Keratinocyte (primary cell): Measurements from ENCODE around the gene APOBEC3F. TPM values are rescaled to one million over a fixed set of nuclear protein-coding genes. Genes with fewer than 3 reads are reported as not detected.
A peak's percentile ranks its signal among the peaks of the same experiment; 100 is the strongest.

ENCODE experiments used
- DNase-seq: peaks from one replicate; pipeline ENCODE4 v3.0.0-alpha.2; 2011; ENCODE audit warnings: low read depth, missing footprints, low spot score
- FAIRE-seq: peaks from 2 replicates; lab custom pipeline; 2011; peaks lifted over from hg19 to GRCh38; lab: Jason Lieb, UNC
- H2AFZ ChIP-seq: 2 replicates; pipeline ENCODE4 v1.6.0; 2012; ENCODE audit warnings: low read length, control low read depth, inconsistent platforms; ENCODE audit not compliant: control insufficient read depth
- H3K27ac ChIP-seq: 2 replicates; pipeline ENCODE4 v1.5.1; 2011; ENCODE audit warnings: low read length; ENCODE audit not compliant: control insufficient read depth, insufficient read depth
- H3K27me3 ChIP-seq: 3 replicates; pipeline ENCODE4 v1.6.0; 2011; ENCODE audit warnings: low read length; ENCODE audit not compliant: control insufficient read depth, insufficient read depth; ENCODE audit errors: extremely low read depth
- H3K36me3 ChIP-seq, 2 experiments: 2 replicates in 1 of 2; 3 replicates in 1 of 2; pipeline ENCODE4 v1.5.1; 2011; ENCODE audit warnings: low read length in 2 of 2, mild to moderate bottlenecking in 1 of 2; ENCODE audit not compliant: control insufficient read depth in 2 of 2, insufficient read depth in 2 of 2; ENCODE audit errors: extremely low read depth in 1 of 2
- H3K4me1 ChIP-seq: 3 replicates; pipeline ENCODE4 v1.5.1; 2011; ENCODE audit warnings: low read length; ENCODE audit not compliant: control insufficient read depth, insufficient read depth; ENCODE audit errors: extremely low read depth
- H3K4me2 ChIP-seq: 3 replicates; pipeline ENCODE4 v1.6.0; 2011; ENCODE audit warnings: low read depth, low read length; ENCODE audit not compliant: control insufficient read depth, insufficient read depth; ENCODE audit errors: extremely low read depth
- H3K4me3 ChIP-seq, 3 experiments: fragments of 200-600 bp in 1 of 3; sonication (generic) in 1 of 3; 2 replicates in 2 of 3; 3 replicates in 1 of 3; pipeline ENCODE4 v1.5.1; 2011 to 2016; ENCODE audit warnings: low read length in 3 of 3, mild to moderate bottlenecking in 3 of 3, control low read depth in 2 of 3, inconsistent platforms in 1 of 3, low read depth in 1 of 3, mixed read lengths in 1 of 3, mixed run types in 1 of 3, moderate library complexity in 1 of 3; ENCODE audit not compliant: control insufficient read depth in 2 of 3, insufficient read depth in 2 of 3; ENCODE audit errors: extremely low read depth in 1 of 3
- H3K79me2 ChIP-seq: 2 replicates; pipeline ENCODE4 v1.6.0; 2012; ENCODE audit warnings: low read length; ENCODE audit not compliant: control insufficient read depth, insufficient read depth
- H3K9ac ChIP-seq: 3 replicates; pipeline ENCODE4 v1.6.0; 2011; ENCODE audit warnings: low read length; ENCODE audit not compliant: control insufficient read depth, insufficient read depth; ENCODE audit errors: extremely low read depth
- H3K9me1 ChIP-seq: 3 replicates; pipeline ENCODE4 v1.6.0; 2011; ENCODE audit warnings: low read length; ENCODE audit not compliant: control insufficient read depth, insufficient read depth; ENCODE audit errors: extremely low read depth
- H3K9me3 ChIP-seq: 2 replicates; pipeline ENCODE4 v1.5.1; 2012; ENCODE audit warnings: low read depth, low read length; ENCODE audit not compliant: control insufficient read depth
- H4K20me1 ChIP-seq: 3 replicates; pipeline ENCODE4 v1.6.0; 2011; ENCODE audit warnings: low read length; ENCODE audit not compliant: control insufficient read depth, insufficient read depth; ENCODE audit errors: extremely low read depth
- EZH2 ChIP-seq: IDR thresholded peaks from one replicate; pipeline ENCODE4 v1.6.1; 2012; ENCODE audit warnings: inconsistent platforms, mild to moderate bottlenecking, low read length, moderate library complexity
- dilution Hi-C: fragments of 300-500 bp; cut with MboI; formaldehyde crosslinking; loops from one replicate; pipeline ENCODE4 v1.7.0; 2020; ENCODE audit warnings: low sequenced_read_pairs; ENCODE audit not compliant: extremely low pct_ligation_motif_present
- polyA plus RNA-seq, 5 experiments: library from polyadenylated mRNA; depleted of rRNA in 3 of 5; stranded (reverse) in 3 of 5; stranded (forward) in 1 of 5; unstranded in 1 of 5; fragments of >200 nt; gene quantifications; 1 replicate in 1 of 5; 2 replicates in 3 of 5; 3 replicates in 1 of 5; pipeline versions ENCODE4 v1.2.1 to v1.2.3, GENCODE V29; 2011 to 2012; ENCODE audit warnings: missing spikeins in 2 of 5, low read depth in 1 of 5, low replicate concordance in 1 of 5
- TF ChIP-seq, protein P1 (sequence below), 3 experiments: IDR thresholded peaks in 1 of 3; conservative IDR thresholded peaks in 1 of 3; optimal IDR thresholded peaks in 1 of 3; 2 replicates in 2 of 3; 3 replicates in 1 of 3; pipeline versions ENCODE3 to v1.5.1; 2011; ENCODE audit warnings: low read length in 3 of 3, mild to moderate bottlenecking in 3 of 3, moderate library complexity in 2 of 3, control low read depth in 1 of 3, inconsistent platforms in 1 of 3; ENCODE audit not compliant: insufficient read depth in 2 of 3; ENCODE audit errors: extremely low read depth in 1 of 3

The APOBEC3F gene
- polyA plus RNA-seq, 1 donor (not counting 4 experiments of a cell fraction or from before 2014, with no cell fraction given): 7.9 TPM

DNA sequence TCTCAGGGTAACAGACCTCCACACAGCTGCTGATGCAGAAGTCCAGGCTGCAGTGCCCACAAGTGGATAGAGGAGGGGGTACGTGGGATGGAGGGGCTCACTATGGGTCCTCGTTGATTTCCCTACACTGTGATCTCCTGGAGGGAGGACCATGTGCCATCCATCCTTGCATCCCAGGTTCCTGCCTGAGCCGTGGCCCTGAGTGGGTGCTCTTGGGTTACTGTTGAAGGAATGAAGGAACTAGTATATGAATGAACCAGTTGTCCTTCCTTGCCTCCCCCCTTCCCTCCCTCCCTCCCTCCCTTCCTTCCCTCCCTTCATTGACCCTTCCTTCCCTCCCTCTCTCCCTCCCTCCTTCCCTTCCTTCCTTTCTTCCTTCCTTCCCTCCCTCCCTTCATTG lies 43.1 kb upstream of the APOBEC3F start:
- no peak for DNase-seq
- Histone ChIP-seq H3K4me1 (no peaks in the 10 kb centered on the region), H3K36me3 (no peaks in the 10 kb centered on the region), H4K20me1 (no peaks in the 10 kb centered on the region), H3K4me2 (no peak overlapping the region), H3K27me3 (peaks cover 19% of the 10 kb centered on the region), H3K9me1 (no peaks in the 10 kb centered on the region), H3K27ac (no peak overlapping the region), H3K9me3 (peaks cover 6% of the 10 kb centered on the region), H3K9ac (no peak overlapping the region), H2AFZ (no peak overlapping the region), H3K79me2 (no peaks in the 10 kb centered on the region), H3K4me3 (no peak overlapping the region)
- dilution Hi-C loops: no loop called here
- TF ChIP-seq EZH2: no peak
- TF ChIP-seq, protein P1, sequence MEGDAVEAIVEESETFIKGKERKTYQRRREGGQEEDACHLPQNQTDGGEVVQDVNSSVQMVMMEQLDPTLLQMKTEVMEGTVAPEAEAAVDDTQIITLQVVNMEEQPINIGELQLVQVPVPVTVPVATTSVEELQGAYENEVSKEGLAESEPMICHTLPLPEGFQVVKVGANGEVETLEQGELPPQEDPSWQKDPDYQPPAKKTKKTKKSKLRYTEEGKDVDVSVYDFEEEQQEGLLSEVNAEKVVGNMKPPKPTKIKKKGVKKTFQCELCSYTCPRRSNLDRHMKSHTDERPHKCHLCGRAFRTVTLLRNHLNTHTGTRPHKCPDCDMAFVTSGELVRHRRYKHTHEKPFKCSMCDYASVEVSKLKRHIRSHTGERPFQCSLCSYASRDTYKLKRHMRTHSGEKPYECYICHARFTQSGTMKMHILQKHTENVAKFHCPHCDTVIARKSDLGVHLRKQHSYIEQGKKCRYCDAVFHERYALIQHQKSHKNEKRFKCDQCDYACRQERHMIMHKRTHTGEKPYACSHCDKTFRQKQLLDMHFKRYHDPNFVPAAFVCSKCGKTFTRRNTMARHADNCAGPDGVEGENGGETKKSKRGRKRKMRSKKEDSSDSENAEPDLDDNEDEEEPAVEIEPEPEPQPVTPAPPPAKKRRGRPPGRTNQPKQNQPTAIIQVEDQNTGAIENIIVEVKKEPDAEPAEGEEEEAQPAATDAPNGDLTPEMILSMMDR (optimal IDR thresholded peaks at IDR 0.05 in 1 of 3, IDR thresholded peaks at IDR 0.05 in 1 of 3, conservative IDR thresholded peaks at IDR 0.05 in 1 of 3; ENCODE audit: extremely low read depth in 1 of 3, insufficient read depth in 2 of 3, low read length in 3 of 3): no peak
- no peak for FAIRE-seq

DNA sequence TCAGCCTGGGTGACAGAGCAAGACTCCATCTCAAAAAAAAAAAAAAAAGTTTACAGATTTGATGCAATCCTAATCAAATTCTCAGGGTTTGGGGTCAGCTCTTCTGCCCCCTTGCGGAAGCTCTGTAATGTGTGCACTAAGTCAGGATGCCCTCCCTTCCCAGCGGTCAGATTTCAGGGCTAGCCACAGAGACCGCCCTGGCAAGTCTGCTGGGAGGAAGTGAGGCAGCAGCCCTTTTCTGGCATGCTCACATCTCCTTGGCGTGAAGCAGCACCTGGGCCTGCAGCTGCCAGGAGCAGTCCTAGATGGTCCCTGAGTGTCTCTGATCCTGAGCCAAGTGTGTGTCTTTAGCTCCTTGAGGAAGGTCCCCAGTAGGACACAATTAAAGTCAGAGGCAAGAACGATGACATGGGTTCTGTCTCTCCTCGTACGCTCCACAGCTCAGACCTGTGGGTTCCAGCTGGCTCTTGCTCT lies 37.5 kb upstream of the APOBEC3F start:
- H3K9me1 ChIP-seq: no peaks in the 10 kb centered on the region
- H3K36me3 ChIP-seq: no peaks in the 10 kb centered on the region
- H3K79me2 ChIP-seq: no peaks in the 10 kb centered on the region
- dilution Hi-C loops: no loop called here
- H3K27me3 ChIP-seq: peaks cover 7% of the 10 kb centered on the region
- FAIRE-seq: peak; percentile 94
- TF ChIP-seq, protein P1 (optimal IDR thresholded peaks at IDR 0.05 in 1 of 3, IDR thresholded peaks at IDR 0.05 in 1 of 3, conservative IDR thresholded peaks at IDR 0.05 in 1 of 3; ENCODE audit: extremely low read depth in 1 of 3, insufficient read depth in 2 of 3, low read length in 3 of 3): peak; percentile 66 to 75 (median 73)
- TF ChIP-seq EZH2: no peak
- peaks cover 2% of the 10 kb centered on the region for H3K9me3 ChIP-seq
- H3K4me1 ChIP-seq: peaks cover 3% of the 10 kb centered on the region
- no peaks in the 10 kb centered on the region for H4K20me1 ChIP-seq
- no peak overlapping the region for H3K4me2 ChIP-seq
- no peak overlapping the region for H3K27ac ChIP-seq
- no peak overlapping the region for H3K4me3 ChIP-seq
- H3K9ac ChIP-seq: no peak overlapping the region
- DNase-seq: peak; percentile 23
- H2AFZ ChIP-seq: peak overlapping the region; percentile 3
